ENCODE data around the gene OSBPL8.
"Not testable (repeated sequence)": the region's sequence is repeated elsewhere in the genome, so short reads cannot be mapped to it uniquely, and the experiment has no call there.

The OSBPL8 gene

GRCh38 chr12:76520348-76520747 lies 39.2 kb downstream of the OSBPL8 start:
- no peak for DNase-seq

- DNase-seq: no peak
These were observed 40.0 kb downstream of the OSBPL8 start for GRCh38 chr12:76519538-76519937.

- DNase-seq: no peak
These were observed 40.9 kb downstream of the OSBPL8 start for GRCh38 chr12:76518699-76519098.

- DNase-seq: no peak
These were observed 44.3 kb downstream of the OSBPL8 start for GRCh38 chr12:76515271-76515670.

GRCh38 chr12:76511116-76511716 lies 48.4 kb downstream of the OSBPL8 start:
- not testable (repeated sequence) for DNase-seq

- no peak for DNase-seq
These were observed 51.2 kb downstream of the OSBPL8 start for GRCh38 chr12:76508128-76508980.

- DNase-seq: no peak
These were observed 53.4 kb downstream of the OSBPL8 start for GRCh38 chr12:76506149-76506548.

- no peak for DNase-seq
These were observed 54.5 kb downstream of the OSBPL8 start for GRCh38 chr12:76505050-76505449.

GRCh38 chr12:76504606-76505005 lies 55.0 kb downstream of the OSBPL8 start:
- DNase-seq: no peak

GRCh38 chr12:76503957-76504356 lies 55.6 kb downstream of the OSBPL8 start:
- DNase-seq: no peak

GRCh38 chr12:76501390-76501789 lies 58.2 kb downstream of the OSBPL8 start:
- no peak for DNase-seq

GRCh38 chr12:76499136-76499535 lies 60.4 kb downstream of the OSBPL8 start:
- DNase-seq: not testable (repeated sequence)

- DNase-seq: no peak
These were observed 64.0 kb downstream of the OSBPL8 start for GRCh38 chr12:76495556-76495955.

- DNase-seq: no peak
These were observed 68.3 kb downstream of the OSBPL8 start for GRCh38 chr12:76491292-76491691.

GRCh38 chr12:76490763-76491162 lies 68.8 kb downstream of the OSBPL8 start:
- DNase-seq: no peak

- DNase-seq: no peak
These were observed 69.8 kb downstream of the OSBPL8 start for GRCh38 chr12:76489737-76490136.

- DNase-seq: no peak
These were observed 73.6 kb downstream of the OSBPL8 start for GRCh38 chr12:76486011-76486410.

GRCh38 chr12:76480796-76481195 lies 78.8 kb downstream of the OSBPL8 start:
- no peak for DNase-seq

- no peak for DNase-seq
These were observed 81.5 kb downstream of the OSBPL8 start for GRCh38 chr12:76478045-76478444.

GRCh38 chr12:76472862-76473261 lies 86.7 kb downstream of the OSBPL8 start:
- not testable (repeated sequence) for DNase-seq

GRCh38 chr12:76471579-76471978 lies 88.0 kb downstream of the OSBPL8 start:
- DNase-seq: no peak

- DNase-seq: peak in 1 of 2 donors; percentile 58
These were observed 89.3 kb downstream of the OSBPL8 start for GRCh38 chr12:76470028-76470939.

GRCh38 chr12:76464631-76465166 lies 94.9 kb downstream of the OSBPL8 start:
- DNase-seq: no peak
